ENCODE results near the gene FAM234A.
"Not testable (repeated sequence)": the region's sequence is repeated elsewhere in the genome, so short reads cannot be mapped to it uniquely, and the experiment has no call there.

The FAM234A gene, protein sequence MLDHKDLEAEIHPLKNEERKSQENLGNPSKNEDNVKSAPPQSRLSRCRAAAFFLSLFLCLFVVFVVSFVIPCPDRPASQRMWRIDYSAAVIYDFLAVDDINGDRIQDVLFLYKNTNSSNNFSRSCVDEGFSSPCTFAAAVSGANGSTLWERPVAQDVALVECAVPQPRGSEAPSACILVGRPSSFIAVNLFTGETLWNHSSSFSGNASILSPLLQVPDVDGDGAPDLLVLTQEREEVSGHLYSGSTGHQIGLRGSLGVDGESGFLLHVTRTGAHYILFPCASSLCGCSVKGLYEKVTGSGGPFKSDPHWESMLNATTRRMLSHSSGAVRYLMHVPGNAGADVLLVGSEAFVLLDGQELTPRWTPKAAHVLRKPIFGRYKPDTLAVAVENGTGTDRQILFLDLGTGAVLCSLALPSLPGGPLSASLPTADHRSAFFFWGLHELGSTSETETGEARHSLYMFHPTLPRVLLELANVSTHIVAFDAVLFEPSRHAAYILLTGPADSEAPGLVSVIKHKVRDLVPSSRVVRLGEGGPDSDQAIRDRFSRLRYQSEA

DNA sequence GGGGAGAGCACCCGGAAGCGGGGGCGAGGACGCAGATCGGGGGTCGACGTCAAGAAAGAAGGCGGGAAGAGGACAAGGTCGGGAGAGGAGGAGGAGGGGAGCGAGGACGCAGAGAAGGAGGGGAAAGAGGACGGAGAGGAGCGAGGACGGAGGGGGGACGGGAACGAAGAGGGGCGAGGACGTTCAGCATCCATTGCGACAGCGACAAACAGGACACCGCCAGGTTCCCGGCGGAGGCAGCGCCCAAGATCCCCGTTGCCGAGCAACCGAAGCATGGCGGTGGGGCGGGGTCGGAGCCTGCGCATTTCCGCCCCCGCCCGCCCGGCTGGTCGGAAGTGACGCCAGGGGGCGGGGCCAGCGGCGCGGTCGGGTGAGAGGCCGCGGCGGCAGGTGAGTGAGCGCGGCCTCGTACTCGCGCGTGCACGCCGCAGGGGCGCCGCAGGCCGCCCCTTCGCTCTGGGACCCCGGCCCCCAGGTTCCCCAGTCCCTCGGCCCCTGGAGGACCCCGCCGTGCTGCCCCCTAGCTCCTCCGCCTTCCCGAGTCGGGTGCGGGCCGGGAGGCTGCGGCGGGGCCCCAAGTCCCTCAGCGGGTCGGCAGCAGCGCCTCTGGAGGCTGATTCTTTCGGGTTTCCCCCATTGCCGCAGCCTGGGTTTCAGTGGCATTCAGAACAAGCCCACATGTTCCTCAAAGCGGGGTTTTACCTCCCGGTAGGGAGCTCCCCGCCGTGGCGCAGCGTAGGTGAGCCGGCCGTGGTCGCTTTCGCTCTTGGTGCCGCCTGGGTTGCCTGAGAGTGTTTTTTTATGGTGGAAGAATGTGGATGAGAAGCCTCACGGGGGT lies at the start of gene FAM234A:
FAM234A (plus strand) TSS at position 354 of the 838 bp plus-strand sequence. CDS start 19,593 bp downstream, outside the sequence.
- DNase-seq = peak; percentile 69

DNA sequence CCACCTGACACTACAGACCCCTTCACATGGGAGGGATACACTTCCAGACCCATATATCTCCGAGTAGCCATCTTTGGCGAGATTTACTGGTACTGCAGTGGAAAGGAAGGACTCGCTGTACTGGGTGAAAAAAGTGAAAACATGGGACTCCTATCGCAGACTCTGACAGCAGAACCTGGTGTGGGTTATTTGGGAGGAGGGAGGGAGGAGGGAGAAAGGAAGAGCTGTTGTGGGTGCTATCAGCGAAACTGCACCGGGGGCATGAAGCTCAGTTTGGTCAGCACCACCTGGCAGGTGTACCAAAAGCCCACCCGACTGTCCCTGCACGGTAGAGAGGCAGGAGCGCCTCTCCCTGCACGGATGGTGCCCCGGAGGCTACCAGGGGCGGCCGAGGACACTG lies 49.4 kb upstream of the FAM234A start:
- no peak for DNase-seq

DNA sequence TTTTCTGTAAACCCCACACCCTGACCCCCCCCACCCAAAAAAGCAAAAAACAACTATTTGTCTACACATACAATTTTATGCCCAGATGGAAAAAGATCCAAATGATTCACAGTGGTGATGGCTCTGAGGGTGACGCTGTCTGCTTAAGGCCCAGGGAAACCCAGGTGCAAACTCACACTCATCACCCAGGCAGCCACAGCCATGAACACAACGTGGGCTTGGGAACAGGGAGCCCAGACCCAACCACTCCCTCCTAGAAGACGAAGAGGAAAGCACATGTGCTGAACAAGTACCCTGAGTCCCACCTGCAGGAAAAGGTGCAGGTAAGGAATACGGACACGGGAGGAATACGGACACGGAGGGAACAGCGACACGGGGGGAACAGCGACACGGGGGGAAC lies 48.9 kb upstream of the FAM234A start:
- DNase-seq = no peak

DNA sequence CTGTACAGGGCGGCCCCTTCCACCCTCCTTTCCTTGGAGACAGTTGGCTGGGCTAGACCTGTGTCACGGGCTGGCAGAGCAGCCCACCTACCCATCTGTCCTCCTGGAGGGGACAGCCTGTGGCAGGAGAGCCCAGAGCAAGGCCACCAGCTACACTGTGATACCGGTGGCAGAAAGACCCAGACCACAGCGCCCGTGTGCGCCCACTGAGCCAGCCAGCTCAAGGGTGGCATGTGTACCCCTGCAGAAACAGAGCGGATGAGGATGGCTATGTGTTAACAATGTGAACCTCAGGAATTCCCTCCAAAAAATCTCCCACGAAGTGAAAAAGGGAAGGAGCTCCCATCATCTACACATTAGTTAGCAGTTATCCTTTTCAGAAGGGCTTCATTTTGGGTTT lies 47.3 kb upstream of the FAM234A start:
- DNase-seq = no peak

DNA sequence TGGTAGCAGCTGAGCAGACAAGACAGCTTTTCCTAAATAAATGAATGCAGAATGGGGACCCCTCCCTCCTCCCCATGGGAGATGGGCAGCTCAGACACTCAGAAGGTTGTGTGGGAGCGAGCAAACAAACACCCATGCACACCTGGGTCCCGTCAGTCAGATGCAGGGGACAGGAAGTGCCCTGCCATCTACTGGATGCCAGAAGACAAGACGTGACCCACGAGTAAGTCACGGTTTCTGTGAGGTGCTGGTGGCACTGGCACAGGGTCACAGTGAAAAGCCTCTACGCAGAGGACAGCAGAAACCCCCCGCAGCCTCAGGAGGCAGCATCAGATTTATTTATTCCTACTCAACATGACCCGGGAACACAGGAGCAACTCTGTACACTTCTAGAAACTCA lies 45.9 kb upstream of the FAM234A start:
- no peak for DNase-seq

DNA sequence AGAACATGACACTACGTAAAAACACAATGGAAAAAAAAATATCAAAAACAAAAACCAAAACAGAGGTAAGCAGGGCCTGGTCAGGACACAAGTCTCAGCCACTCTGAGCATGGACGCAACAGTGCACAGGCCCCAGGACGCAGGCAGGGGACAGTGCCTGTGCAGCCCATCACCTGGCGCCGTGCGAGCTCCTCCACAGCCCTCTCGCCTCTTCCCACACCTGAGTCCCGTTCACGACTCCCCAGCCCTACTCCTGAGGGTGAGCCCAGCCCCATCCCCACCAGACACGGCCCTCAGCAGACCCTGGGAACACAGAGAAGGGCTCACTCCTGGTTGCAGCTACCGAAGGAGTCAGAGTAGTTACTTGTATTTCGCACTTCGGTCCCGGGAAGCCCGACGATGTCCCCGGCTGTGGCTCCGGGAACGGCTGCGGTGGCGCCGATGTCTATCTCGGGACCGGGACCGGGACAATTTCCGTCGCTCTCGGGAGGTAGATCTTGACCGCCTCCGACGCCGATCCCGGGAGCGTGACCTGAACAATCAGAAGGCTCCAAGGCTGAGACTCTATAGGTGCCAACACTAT lies 44.9 kb upstream of the FAM234A start:
- DNase-seq = no peak

DNA sequence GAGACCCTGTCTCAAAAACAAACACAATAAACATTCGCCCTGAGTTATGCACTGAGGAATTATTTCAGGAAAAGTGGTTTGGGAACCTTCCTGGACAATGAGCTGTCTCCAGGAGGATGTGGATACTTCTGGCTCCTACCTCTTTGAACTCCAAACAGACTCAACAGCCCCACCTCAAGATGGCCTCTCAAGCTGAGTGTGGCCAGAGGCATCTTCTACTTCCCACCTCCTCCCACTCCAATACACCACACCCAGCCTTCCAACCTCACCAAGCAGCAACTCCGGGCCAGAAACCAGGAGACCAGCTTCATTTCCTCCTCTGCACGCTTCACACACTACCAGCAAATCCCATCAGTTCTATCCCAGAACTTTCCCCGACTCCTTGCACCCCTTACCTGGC lies 42.8 kb upstream of the FAM234A start:
- no peak for DNase-seq

DNA sequence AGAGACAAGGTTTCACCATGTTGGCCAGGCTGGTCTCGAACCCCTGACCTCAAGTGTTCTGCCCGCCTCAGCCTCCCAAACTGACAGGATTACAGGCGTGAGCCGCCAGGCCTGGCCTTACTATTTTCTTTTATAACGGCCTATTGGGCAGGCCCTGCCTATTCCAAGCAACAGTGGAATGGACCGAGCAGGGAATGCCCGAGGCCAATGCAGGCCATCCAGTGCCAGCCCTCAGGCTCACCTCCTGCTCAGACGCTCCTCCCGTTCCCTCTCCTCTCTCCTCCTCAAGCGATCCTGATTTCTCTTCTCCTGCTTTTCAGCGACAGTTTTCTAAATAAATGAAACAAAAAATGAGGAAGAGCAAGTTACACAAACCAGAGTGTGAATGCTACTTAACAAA lies 41.9 kb upstream of the FAM234A start:
- no peak for DNase-seq

DNA sequence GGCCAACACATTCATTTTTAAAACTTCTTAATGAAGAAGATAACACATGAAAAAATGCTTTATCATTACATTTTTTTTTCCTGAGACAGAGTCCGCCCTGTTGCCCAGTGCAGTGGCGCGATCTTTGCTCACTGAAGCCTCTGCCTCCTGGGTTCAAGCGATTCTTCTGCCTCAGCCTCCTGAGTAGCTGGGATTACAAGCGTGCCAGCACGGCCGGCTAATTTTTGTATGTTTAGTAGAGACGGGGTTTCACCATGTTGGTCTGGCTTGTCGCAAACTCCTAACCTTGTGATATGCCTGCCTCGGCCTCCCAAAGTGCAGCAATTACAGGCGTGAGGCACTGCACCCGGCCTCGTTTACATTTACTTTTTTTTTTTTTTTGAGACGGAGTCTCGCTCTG lies 41.2 kb upstream of the FAM234A start:
- DNase-seq = no peak

DNA sequence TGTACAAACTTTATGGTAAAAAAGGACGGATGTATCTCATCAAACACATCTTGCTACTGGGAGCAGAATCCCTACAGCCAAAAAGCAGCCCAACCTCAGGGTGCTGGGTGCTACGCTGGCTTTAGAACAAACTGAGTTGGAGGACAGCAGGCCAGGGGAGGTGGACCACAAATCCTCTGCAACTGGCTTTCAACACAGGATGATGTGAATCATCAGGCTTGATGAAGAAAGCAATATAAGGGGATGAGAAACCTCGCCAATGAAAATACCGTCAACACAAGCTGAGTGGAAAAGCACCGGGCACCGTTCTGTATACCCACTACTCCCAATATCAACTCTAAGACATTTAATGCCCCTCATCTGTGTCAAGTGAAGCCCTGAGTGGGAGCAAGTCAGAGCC lies 40.1 kb upstream of the FAM234A start:
- no peak for DNase-seq

DNA sequence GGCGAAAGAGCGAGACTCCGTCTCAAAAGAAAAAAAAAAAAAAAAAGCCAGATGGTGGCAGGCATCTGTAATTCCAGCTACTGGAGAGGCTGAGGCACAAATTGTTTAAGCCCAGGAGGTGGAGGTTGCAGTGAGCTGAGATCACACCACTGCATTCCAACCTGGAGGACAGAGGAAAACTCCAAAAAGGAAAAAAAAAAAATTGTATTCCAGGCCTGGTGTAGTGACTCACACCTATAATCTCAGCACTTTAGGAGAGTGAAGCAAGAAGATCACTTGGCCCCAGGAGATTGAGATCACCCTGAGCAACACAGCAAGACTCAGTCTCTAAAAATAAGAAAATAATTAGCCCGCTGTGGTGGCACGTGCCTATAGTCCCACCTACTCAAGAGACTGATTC lies 34.2 kb upstream of the FAM234A start:
- no peak for DNase-seq

DNA sequence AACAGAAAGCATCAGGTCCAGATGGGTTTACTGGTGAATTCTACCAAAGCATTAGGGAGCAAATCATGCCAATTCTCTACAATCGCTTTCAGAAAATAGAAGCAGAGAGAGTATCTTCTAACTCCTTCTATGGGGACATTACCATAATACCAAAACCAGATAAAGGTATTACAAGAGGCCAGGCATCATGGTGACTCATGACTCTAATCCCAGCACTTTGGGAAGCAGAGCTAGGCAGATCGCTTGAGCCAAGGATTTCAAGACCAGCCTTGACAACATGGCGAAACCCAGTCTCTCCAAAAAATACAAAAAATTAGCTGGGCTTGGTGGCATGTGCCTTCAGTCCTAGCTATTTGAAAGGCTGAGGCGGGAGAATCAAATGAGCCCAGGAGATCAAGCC lies 31.4 kb upstream of the FAM234A start:
- no peak for DNase-seq

DNA sequence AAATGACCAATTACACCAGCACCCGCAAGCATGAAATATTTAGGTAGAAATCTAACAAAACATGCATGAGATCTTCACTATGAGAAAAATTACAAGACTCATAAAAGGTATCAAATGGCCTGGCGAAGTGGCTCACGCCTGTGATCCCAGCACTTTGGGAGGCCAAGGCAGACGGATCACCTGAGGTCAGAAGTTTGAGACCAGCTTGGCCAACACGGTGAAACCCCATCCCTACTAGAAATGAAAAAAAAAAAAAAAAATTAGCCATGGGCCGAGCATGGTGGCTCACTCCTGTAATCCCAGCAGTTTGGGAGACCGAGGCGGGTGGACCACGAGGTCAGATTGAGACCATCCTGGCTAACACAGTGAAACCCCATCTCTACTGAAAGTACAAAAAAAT lies 30.6 kb upstream of the FAM234A start:
- not testable (repeated sequence) for DNase-seq

DNA sequence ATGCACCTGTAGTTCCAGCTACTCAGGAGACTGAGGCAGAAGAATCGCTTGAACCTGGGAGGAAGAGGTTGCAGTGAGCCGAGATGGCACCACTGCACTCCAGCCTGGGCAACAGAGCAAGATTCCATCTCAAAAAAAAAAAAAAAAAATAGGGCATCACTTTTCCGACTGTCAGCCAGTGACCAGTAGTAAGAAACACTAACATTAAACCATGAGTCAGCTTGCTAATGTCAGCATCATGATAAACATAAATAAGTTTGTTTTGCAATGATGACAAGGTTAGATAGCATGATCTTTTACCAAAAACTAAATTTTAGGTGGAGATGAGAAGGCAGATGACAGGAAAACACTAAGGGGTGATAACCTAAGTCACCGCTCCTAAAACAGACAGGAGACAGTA lies 25.3 kb upstream of the FAM234A start:
- not testable (repeated sequence) for DNase-seq

DNA sequence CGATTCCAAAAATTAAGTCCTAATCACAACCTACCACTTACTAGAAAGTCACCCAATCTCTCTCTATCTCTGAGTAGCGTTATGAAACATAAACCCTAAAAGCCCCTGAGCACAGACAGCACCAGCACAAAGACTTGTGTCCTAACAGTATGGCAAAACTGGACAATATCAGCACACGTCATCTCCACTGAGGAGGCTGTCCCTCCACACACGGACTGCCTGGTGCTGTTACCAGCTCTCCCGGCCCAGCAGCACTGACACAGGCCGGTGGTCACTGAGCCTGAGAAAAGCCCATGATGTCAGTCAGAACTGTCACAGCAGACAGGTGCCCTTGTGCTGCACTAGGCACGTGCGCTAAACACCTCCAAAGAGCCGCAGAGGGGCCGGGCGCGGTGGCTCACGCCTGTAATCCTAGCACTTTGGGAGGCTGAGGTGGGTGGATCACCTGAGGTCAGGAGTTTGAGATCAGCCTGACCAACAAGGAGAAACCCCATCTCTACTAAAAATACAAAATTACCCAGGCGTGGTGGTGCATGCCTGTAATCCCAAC lies 22.9 kb upstream of the FAM234A start:
- DNase-seq = not testable (repeated sequence)

DNA sequence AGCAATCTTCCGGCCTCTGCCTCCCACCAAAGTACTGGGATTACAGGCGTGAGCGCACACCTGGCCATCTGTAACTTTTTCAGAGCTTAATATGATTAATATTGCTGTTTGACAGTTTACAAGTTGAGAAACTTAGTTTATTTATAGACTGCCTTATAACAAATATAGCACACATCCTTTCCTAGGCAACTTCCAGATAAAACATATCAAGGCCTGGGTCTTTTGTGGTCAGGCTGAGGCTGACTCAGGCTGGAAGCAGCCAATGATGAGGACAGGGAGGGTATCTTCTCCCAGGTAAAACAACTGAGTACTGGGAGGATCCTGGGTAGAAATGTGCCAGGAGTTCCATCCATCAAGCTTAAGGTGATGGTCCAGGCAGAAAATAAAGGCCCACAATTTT lies 21.6 kb upstream of the FAM234A start:
- DNase-seq = no peak

DNA sequence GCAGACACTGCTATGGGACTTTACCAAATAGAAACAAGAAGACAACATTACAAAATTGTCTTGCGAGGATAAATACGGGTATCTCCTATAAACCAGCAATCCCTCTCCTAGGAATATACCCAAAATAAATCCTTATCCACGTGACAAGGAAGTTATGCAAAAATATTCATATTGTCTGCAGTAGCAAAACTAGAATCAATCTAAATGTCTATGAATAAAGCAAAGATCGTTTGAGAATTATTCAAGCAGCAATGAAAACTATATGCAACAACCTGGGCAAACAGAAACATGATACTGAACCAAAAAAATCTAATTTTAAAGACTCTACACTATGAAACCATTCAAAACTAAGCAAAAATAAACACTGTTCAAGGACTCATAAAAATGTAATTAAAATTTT lies 14.6 kb upstream of the FAM234A start:
- DNase-seq = no peak

DNA sequence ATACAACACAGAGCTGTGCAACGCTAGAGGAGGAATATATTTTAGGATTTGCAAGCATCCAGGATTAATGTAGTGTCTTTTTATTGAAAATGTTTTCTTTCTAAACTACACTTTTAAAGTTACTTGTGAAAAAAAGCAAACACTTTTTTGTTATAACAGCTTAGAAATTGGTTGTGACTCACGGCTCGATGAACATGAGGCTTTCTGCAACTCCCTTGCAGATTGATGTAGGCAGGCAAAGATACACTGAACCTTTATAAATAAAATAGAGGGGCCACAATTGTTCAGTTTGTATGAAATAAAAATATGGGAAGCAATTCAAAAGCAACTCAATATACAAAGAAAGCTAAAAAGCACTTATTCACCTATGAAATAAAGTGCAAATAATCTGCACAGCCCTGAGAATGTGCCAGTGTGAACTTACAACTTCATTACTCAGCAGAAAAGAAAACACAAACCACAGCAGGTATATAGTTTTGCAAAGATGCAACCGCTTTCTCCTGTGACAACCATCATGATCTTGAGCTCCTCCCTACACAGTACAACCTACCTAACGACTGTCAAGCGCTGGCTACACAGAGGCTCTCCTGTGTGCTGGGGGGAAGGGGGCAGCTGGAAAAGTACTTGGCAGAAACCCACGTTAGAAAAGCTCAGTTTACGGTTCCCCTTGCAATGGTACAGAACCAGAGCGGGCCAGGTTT lies 6.3 kb upstream of the FAM234A start:
- no peak for DNase-seq

DNA sequence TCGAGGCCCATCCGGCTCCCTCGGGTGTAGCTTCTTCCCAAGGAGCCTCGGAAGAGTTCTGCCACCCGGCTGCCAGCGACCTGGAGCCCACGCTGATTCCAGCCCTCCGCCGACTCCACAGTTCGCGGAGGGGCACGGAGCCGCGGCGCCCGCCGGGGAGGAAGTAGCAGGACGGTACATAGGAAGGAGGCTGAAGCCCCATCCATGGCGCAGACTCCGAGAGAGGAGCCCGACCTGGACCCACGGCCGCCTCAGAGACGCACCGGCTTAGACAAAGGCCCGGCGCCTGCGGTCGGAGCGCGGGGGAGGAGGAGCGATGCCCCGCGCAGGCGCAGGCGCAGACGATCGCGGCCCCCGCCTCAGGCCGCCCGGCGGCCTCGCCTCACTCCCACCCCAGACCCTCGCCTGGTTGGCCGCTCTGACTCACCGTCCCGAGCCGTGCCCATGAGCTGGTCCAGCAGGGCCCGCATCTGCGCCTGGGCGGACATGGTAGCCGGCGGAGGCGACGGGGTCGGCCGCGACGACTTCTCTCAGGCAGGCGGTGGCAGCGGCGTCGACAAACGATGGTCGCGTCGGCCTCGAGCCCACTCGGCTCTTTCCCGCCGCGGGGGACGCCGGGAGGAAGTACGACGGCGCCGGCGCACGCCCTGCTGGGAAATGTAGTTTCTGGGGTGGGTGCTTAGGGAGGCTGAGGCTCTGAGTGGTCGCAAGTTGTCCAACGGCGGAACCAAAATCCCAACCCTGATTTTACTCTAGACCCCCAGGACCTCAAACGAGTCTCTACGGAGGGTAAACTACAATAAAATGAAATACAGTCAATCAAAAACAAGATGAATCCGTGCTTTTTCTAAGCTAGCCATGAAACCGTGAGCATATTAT lies 5.5 kb upstream of the FAM234A start, which contains the start of gene LUC7L:
LUC7L (minus strand) TSS at position 598 of the 879 bp plus-strand sequence; CDS start at position 488, 110 bp downstream.
- DNase-seq = peak; percentile 64

DNA sequence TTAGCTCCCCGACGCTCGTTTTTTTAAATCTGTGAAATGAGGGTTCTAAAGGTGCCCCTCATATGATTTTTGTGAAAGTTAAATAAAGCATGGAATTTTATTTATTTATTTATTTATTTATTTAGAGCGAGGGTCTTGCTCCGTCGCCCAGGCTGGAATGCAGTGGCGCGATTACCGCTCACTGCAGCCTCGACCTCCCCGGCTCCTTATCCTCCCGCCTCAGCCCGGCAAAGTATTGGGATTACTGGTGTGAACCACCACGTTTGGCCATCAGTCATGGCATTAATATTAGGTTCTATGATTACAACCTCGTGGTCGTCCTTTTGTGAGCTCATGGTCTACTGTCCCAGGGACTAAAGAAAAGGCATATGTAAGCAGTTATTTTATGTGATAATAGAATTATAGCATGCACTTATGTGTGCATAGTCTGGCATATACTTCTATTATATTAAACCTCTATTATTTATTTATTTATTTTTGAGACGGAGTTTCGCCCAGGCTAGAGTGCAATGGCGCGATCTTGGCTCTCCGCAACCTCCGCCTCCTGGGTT lies 4.8 kb upstream of the FAM234A start:
- no peak for DNase-seq

DNA sequence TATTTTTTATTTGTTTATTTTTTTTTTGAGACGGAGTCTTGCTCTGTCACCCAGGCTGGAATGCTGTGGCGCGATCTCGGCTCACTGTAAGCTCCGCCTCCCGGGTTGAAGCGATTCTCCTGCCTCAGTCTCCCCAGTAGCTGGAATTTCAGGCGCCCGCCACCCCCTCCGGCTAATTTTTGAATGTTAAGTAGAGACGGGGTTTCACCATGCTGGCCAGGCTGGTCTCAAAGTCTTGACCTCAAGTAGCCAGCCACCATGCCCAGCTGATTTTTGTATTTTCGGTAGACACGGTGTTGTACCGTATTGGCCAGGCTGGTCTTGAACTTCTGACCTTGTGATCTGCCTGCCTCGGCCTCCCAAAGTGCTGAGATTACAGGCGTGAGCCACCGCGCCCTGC lies 4.3 kb upstream of the FAM234A start:
- DNase-seq = not testable (repeated sequence)
